H9 (cell line): ENCODE data around the gene NR0B2. TPM values are rescaled to one million over a fixed set of nuclear protein-coding genes. Genes with fewer than 3 reads are reported as not detected.

Experiments
- DNase-seq: peaks from one replicate; pipeline ENCODE4 v3.0.0-alpha.2; 2017
- H2AFZ ChIP-seq: one replicate; pipeline ENCODE4 v1.6.1; 2013; ENCODE audit warnings: mild to moderate bottlenecking, low read length, control low read depth, moderate library complexity
- H2AK5ac ChIP-seq: 2 replicates; pipeline ENCODE4 v1.6.1; 2013; ENCODE audit warnings: low read length, control low read depth, mixed read lengths; ENCODE audit not compliant: insufficient read length
- H2BK120ac ChIP-seq: one replicate; pipeline ENCODE4 v1.6.1; 2013; ENCODE audit warnings: low read depth, mild to moderate bottlenecking, low read length, control low read depth, inconsistent platforms; ENCODE audit not compliant: poor library complexity, severe bottlenecking
- H2BK12ac ChIP-seq: 2 replicates; pipeline ENCODE4 v1.6.1; 2013; ENCODE audit warnings: low read length, control low read depth, mixed read lengths, low read depth; ENCODE audit not compliant: insufficient read length
- H2BK15ac ChIP-seq: 2 replicates; pipeline ENCODE4 v1.6.1; 2013; ENCODE audit warnings: low read depth, low read length, control low read depth
- H2BK20ac ChIP-seq: one replicate; pipeline ENCODE4 v1.6.1; 2013; ENCODE audit warnings: low read depth, mild to moderate bottlenecking, low read length, control low read depth, inconsistent platforms; ENCODE audit not compliant: poor library complexity, severe bottlenecking
- H2BK5ac ChIP-seq: 2 replicates; pipeline ENCODE4 v1.6.1; 2013; ENCODE audit warnings: low read length, control low read depth, mixed read lengths; ENCODE audit not compliant: insufficient read length
- H3K14ac ChIP-seq: 2 replicates; pipeline ENCODE4 v1.6.1; 2013; ENCODE audit warnings: low read length, control low read depth; ENCODE audit not compliant: insufficient read depth
- H3K18ac ChIP-seq: 2 replicates; pipeline ENCODE4 v1.6.1; 2013; ENCODE audit warnings: low read depth, mild to moderate bottlenecking, mixed read lengths, low read length, control low read depth; ENCODE audit not compliant: insufficient read length
- H3K23ac ChIP-seq: 2 replicates; pipeline ENCODE4 v1.6.1; 2013; ENCODE audit warnings: low read length, control low read depth, mixed read lengths, low read depth; ENCODE audit not compliant: insufficient read length
- H3K23me2 ChIP-seq: 2 replicates; pipeline ENCODE4 v1.6.1; 2013; ENCODE audit warnings: low read depth, mild to moderate bottlenecking, mixed read lengths, low read length, control low read depth; ENCODE audit not compliant: insufficient read length, poor library complexity, severe bottlenecking
- H3K27ac ChIP-seq: 2 replicates; pipeline ENCODE4 v1.5.1; 2013; ENCODE audit warnings: low read length, control low read depth, mixed read lengths, low read depth; ENCODE audit not compliant: insufficient read length
- H3K27me3 ChIP-seq: 2 replicates; pipeline ENCODE4 v1.6.1; 2013; ENCODE audit warnings: low read length, control low read depth, inconsistent platforms; ENCODE audit not compliant: insufficient read depth
- H3K4ac ChIP-seq: 2 replicates; pipeline ENCODE4 v1.6.1; 2013; ENCODE audit warnings: low read depth, mild to moderate bottlenecking, control low read depth, inconsistent platforms, low read length, moderate library complexity
- H3K4me1 ChIP-seq: 2 replicates; pipeline ENCODE4 v1.6.1; 2013; ENCODE audit warnings: low read length, control low read depth, inconsistent platforms; ENCODE audit not compliant: insufficient read depth
- H3K4me2 ChIP-seq: 2 replicates; pipeline ENCODE4 v1.6.1; 2013; ENCODE audit warnings: low read length, control low read depth, mixed read lengths; ENCODE audit not compliant: insufficient read length, insufficient read depth
- H3K56ac ChIP-seq: 2 replicates; pipeline ENCODE4 v1.6.1; 2013; ENCODE audit warnings: low read depth, mild to moderate bottlenecking, mixed read lengths, low read length, control low read depth; ENCODE audit not compliant: insufficient read length
- H3K79me1 ChIP-seq: 2 replicates; pipeline ENCODE4 v1.6.1; 2013; ENCODE audit warnings: low read depth, mild to moderate bottlenecking, moderate library complexity, low read length, control low read depth, inconsistent platforms; ENCODE audit not compliant: insufficient read depth, poor library complexity, severe bottlenecking
- H3K79me2 ChIP-seq: 2 replicates; pipeline ENCODE4 v1.6.1; 2013; ENCODE audit warnings: low read length, control low read depth, inconsistent platforms; ENCODE audit not compliant: insufficient read depth
- H3K9ac ChIP-seq: 2 replicates; pipeline ENCODE4 v1.6.1; 2013; ENCODE audit warnings: low read length, control low read depth, mixed read lengths; ENCODE audit not compliant: insufficient read length; ENCODE audit errors: extremely low read depth
- H3K9me3 ChIP-seq: one replicate; pipeline ENCODE4 v1.6.1; 2013; ENCODE audit warnings: low read depth, low read length, inconsistent platforms; ENCODE audit not compliant: control insufficient read depth
- H3T11ph ChIP-seq: one replicate; pipeline ENCODE4 v1.6.1; 2013; ENCODE audit warnings: mild to moderate bottlenecking, low read length, control low read depth, inconsistent platforms
- H4K20me1 ChIP-seq: one replicate; pipeline ENCODE4 v1.6.1; 2013; ENCODE audit not compliant: control insufficient read depth, insufficient read length, insufficient read depth
- H4K5ac ChIP-seq: 2 replicates; pipeline ENCODE4 v1.6.1; 2013; ENCODE audit warnings: low read depth, mild to moderate bottlenecking, mixed read lengths, low read length, control low read depth; ENCODE audit not compliant: insufficient read length
- H4K8ac ChIP-seq: replicated peaks from 2 replicates; pipeline ENCODE4 v1.6.1; 2013; ENCODE audit warnings: low read length, control low read depth, mixed read lengths, low read depth; ENCODE audit not compliant: insufficient read length
- H4K91ac ChIP-seq: 2 replicates; pipeline ENCODE4 v1.6.1; 2013; ENCODE audit warnings: low read depth, mild to moderate bottlenecking, moderate library complexity, mixed read lengths, low read length, control low read depth; ENCODE audit not compliant: insufficient read length
- H3K27ac Mint-ChIP-seq, 3 experiments: 2 replicates in 2 of 3; 3 replicates in 1 of 3; pipeline ENCODE4 v1.8.0; 2020 to 2021; ENCODE audit warnings: mixed read lengths in 3 of 3, mild to moderate bottlenecking in 1 of 3, moderate library complexity in 1 of 3
- H3K27me3 Mint-ChIP-seq: 2 replicates; pipeline ENCODE4 v1.8.0; 2021; ENCODE audit warnings: low read depth, mild to moderate bottlenecking, moderate library complexity, mixed read lengths
- H3K36me3 Mint-ChIP-seq, 3 experiments: 2 replicates in 2 of 3; 3 replicates in 1 of 3; pipeline ENCODE4 v1.8.0; 2020 to 2021; ENCODE audit warnings: low read depth in 3 of 3, mixed read lengths in 3 of 3; ENCODE audit not compliant: insufficient read depth in 1 of 3
- H3K4me1 Mint-ChIP-seq, 2 experiments: 2 replicates each; pipeline ENCODE4 v1.8.0; 2020; ENCODE audit warnings: mixed read lengths in 2 of 2
- H3K4me3 Mint-ChIP-seq, 2 experiments: 2 replicates in 1 of 2; 3 replicates in 1 of 2; pipeline ENCODE4 v1.8.0; 2020 to 2021; ENCODE audit warnings: mild to moderate bottlenecking in 2 of 2, mixed read lengths in 2 of 2, moderate library complexity in 1 of 2
- H3K9me3 Mint-ChIP-seq, 2 experiments: 2 replicates in 1 of 2; 3 replicates in 1 of 2; pipeline ENCODE4 v1.8.0; 2020; ENCODE audit warnings: mild to moderate bottlenecking in 2 of 2, mixed read lengths in 2 of 2, moderate library complexity in 1 of 2
- WGBS: extraction: QIAGEN DNeasy Blood & Tissue Kit; methylation state at CpG from one replicate; pipeline ENCODE4 v1.1.7; 2013; ENCODE audit warnings: missing lambda C conversion rate, low lambda C conversion rate, mixed read lengths; ENCODE audit not compliant: insufficient read length; ENCODE audit errors: extremely low coverage; 5-methylcytosine and 5-hydroxymethylcytosine counted together
- total RNA-seq: library from RNA; stranded (reverse); gene quantifications from 2 replicates; pipeline ENCODE4 v1.2.1, GENCODE V29; 2021
- TF ChIP-seq, protein P1 (sequence below): fragments of 200-600 bp; sonication (generic); conservative IDR thresholded peaks from 3 replicates; pipeline ENCODE4 v1.8.0; 2021; ENCODE audit warnings: antibody characterized with exemption, mild to moderate bottlenecking

NR0B2 gene
- total RNA-seq, 1 experiment from 2014 or later: not detected

DNA sequence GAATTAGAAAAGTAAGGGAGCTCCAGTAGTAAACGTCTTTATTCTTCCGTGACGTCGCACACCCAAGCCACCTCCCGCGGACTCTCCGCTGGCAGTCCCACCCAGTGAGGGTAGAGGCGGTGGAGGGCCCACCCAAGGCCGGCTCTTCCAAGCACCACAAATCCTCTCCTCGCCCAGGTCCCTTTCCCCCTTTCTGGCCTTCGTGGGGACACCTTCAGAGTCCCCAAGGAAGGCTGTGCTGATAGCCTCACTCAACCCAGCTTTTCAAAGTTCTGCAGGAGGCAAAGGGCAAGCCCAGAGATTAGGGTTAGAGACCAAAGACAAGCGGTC, 23.3 kb downstream of the NR0B2 start:
- no peak overlapping the region for H3K23ac ChIP-seq
- no peak overlapping the region for H2AFZ ChIP-seq
- WGBS: no CpG with 5 or more reads among the region's 12 CpGs
- no peak for DNase-seq
- H2BK5ac ChIP-seq: no peak overlapping the region
- H3K4ac ChIP-seq: no peak overlapping the region
- TF ChIP-seq, protein P1, sequence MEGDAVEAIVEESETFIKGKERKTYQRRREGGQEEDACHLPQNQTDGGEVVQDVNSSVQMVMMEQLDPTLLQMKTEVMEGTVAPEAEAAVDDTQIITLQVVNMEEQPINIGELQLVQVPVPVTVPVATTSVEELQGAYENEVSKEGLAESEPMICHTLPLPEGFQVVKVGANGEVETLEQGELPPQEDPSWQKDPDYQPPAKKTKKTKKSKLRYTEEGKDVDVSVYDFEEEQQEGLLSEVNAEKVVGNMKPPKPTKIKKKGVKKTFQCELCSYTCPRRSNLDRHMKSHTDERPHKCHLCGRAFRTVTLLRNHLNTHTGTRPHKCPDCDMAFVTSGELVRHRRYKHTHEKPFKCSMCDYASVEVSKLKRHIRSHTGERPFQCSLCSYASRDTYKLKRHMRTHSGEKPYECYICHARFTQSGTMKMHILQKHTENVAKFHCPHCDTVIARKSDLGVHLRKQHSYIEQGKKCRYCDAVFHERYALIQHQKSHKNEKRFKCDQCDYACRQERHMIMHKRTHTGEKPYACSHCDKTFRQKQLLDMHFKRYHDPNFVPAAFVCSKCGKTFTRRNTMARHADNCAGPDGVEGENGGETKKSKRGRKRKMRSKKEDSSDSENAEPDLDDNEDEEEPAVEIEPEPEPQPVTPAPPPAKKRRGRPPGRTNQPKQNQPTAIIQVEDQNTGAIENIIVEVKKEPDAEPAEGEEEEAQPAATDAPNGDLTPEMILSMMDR: no peak
- no peak overlapping the region for H4K5ac ChIP-seq
- H2BK120ac ChIP-seq: no peak overlapping the region
- no peak overlapping the region for H2AK5ac ChIP-seq
- H3K18ac ChIP-seq: peak overlapping the region; percentile 19
- H4K20me1 ChIP-seq: peaks cover 2% of the 10 kb centered on the region
- no peak overlapping the region for H3T11ph ChIP-seq
- H3K79me2 ChIP-seq: no peaks in the 10 kb centered on the region
- H4K91ac ChIP-seq: no peak overlapping the region
- no peaks in the 10 kb centered on the region for H3K27me3 ChIP-seq
- no peaks in the 10 kb centered on the region for H3K9me3 ChIP-seq
- no peak overlapping the region for H4K8ac ChIP-seq
- H3K4me2 ChIP-seq: peak overlapping the region; percentile 89
- no peaks in the 10 kb centered on the region; the same call in 1 of the 2 replicates for H3K4me1 ChIP-seq
- no peaks in the 10 kb centered on the region for H3K9me3 Mint-ChIP-seq
- H3K4me3 Mint-ChIP-seq: peak overlapping the region; percentile 94 to 96
- peaks cover 11% of the 10 kb centered on the region for H3K23me2 ChIP-seq
- no peaks in the 10 kb centered on the region for H3K27me3 Mint-ChIP-seq
- H3K36me3 Mint-ChIP-seq: peaks cover 34 to 66% (median 49%) of the 10 kb centered on the region in 3 experiments
- H3K27ac ChIP-seq: no peak overlapping the region
- H2BK12ac ChIP-seq: no peak overlapping the region
- H3K14ac ChIP-seq: peak overlapping the region; percentile 22; the same call in 1 of the 2 replicates
- H3K79me1 ChIP-seq: no peaks in the 10 kb centered on the region
- H2BK20ac ChIP-seq: no peak overlapping the region
- no peak overlapping the region for H2BK15ac ChIP-seq
- peaks cover 7 to 16% of the 10 kb centered on the region in 2 experiments for H3K4me1 Mint-ChIP-seq
- peak overlapping the region; percentile 72 to 95 (median 77); a peak in 6 of 7 replicates for H3K27ac Mint-ChIP-seq
- peak overlapping the region; percentile 56 for H3K9ac ChIP-seq
- no peak overlapping the region for H3K56ac ChIP-seq
